GM19395 (cell line): ENCODE measurements around the gene PDIK1L.

ENCODE experiments used
- ATAC-seq: cut with Tn5 transposase; IDR thresholded peaks from one replicate; pipeline ENCODE4 v1.9.1; 2021; ENCODE audit warnings: mild to moderate bottlenecking, moderate library complexity; ENCODE audit not compliant: unreplicated experiment

Gene PDIK1L

GRCh38 chr1:26169198-26169554 is 57.6 kb downstream of the PDIK1L start:
- no peak for ATAC-seq

- peak; percentile 90 for ATAC-seq
Measured at GRCh38 chr1:26169669-26170471, 58.2 kb downstream of the PDIK1L start, which contains the start of gene ZNF593. Gene ZNF593 (plus strand): TSS chr1:26169908. CDS start chr1:26169984, 76 bp downstream.

- ATAC-seq: no peak
Measured at GRCh38 chr1:26170472-26170821, 58.8 kb downstream of the PDIK1L start.

GRCh38 chr1:26171084-26172072 is 59.8 kb downstream of the PDIK1L start, which contains the start of gene ZNF593OS:
Gene ZNF593OS (minus strand): TSS chr1:26171832. CDS start chr1:26171661, 171 bp downstream.
- no peak for ATAC-seq
